ENCODE data around the gene TNFRSF12A. TPM values are rescaled to one million over a fixed set of nuclear protein-coding genes. Genes with fewer than 3 reads are reported as not detected.

TNFRSF12A gene
- total RNA-seq, 2 experiments from 2014 or later, result 1.8 to 1.9 TPM

- H3K9me3 Mint-ChIP-seq, result no peaks in the 10 kb centered on the region
- no peak for TF ChIP-seq CTCF (IDR thresholded peaks at IDR 0.05)
- no peaks in the 10 kb centered on the region for H3K27me3 Mint-ChIP-seq
- H3K36me3 Mint-ChIP-seq (ENCODE audit: low read depth), result peaks cover 38% of the 10 kb centered on the region
- H3K4me1 Mint-ChIP-seq (ENCODE audit: low read depth), result peaks cover 86% of the 10 kb centered on the region
- no peaks in the 10 kb centered on the region for H3K27me3 ChIP-seq (ENCODE audit: control insufficient read depth in 1 of 2, insufficient read depth in 2 of 2, low read length in 2 of 2)
- peak overlapping the region; percentile 88 for H3K27ac Mint-ChIP-seq
- H3K27ac ChIP-seq (ENCODE audit: low read depth in 1 of 2, low read length in 2 of 2), result peak overlapping the region in 1 of 2 donors; percentile 29
- H3K9me3 ChIP-seq (ENCODE audit: control insufficient read depth in 1 of 2, insufficient read depth in 1 of 2, low read length in 2 of 2), result no peaks in the 10 kb centered on the region
- CTCF ChIA-PET, result interaction anchor here (0.9 kb wide), 1 partner anchor 12 kb away, joined by 3 read pairs; no protein-coding TSS in a partner anchor
- peak overlapping the region; percentile 80 for H3K4me3 Mint-ChIP-seq
- peaks cover 31% of the 10 kb centered on the region for H3K36me3 ChIP-seq (ENCODE audit: insufficient read depth, low read length)
- POLR2A ChIA-PET, result interaction anchor here (1.1 to 2.4 kb wide), 4 partner anchors 12 to 63 kb away, joined by 3 to 14 read pairs (median 8); partner anchors contain the start of genes ZNF213 and ZSCAN10
- no peak for DNase-seq
- no peak for ATAC-seq (ENCODE audit: poor library complexity)
- intact Hi-C loops (cut with DNase I, micrococcal nuclease), result no loop called here
- no peak overlapping the region for H3K4me3 ChIP-seq (ENCODE audit: low read length)
- peaks cover 97% of the 10 kb centered on the region for H3K4me1 ChIP-seq (ENCODE audit: insufficient read depth, low read length)
Measured at GRCh38 chr16:3071655-3072054, 51.5 kb downstream of the TNFRSF12A start.

Other genes starting within 250 kb of the TNFRSF12A start
- gene ELOB, start 243.1 kb upstream of the TNFRSF12A start, total RNA-seq, result 100 to 1,000 TPM; 102 to 103 TPM
- not detected for gene PRSS33, start 232.8 kb upstream of the TNFRSF12A start, total RNA-seq
- gene PRSS41, start 221.9 kb upstream of the TNFRSF12A start, total RNA-seq, result not detected
- not detected for gene PRSS21, start 203.1 kb upstream of the TNFRSF12A start, total RNA-seq
- not detected for gene ZG16B, start 190.1 kb upstream of the TNFRSF12A start, total RNA-seq
- 1 to 10 TPM in 1 of 2 experiments, under 1 TPM in 1; 0.93 to 1.1 TPM for gene PRSS22, start 162.2 kb upstream of the TNFRSF12A start, total RNA-seq
- gene FLYWCH2, start 137.2 kb upstream of the TNFRSF12A start, total RNA-seq, result 1 to 10 TPM; 7.8 to 8.1 TPM
- gene FLYWCH1, start 108.4 kb upstream of the TNFRSF12A start, total RNA-seq, result 10 to 100 TPM; 84.8 to 97.0 TPM
- gene KREMEN2, start 56.1 kb upstream of the TNFRSF12A start, total RNA-seq, result not detected
- under 1 TPM; 0.39 to 0.44 TPM for gene PAQR4, start 51.0 kb upstream of the TNFRSF12A start, total RNA-seq
- under 1 TPM; 0.47 to 0.60 TPM for gene PKMYT1, start 39.9 kb upstream of the TNFRSF12A start, total RNA-seq
- gene CLDN9, start 7.4 kb upstream of the TNFRSF12A start, total RNA-seq, result not detected
- not detected for gene CLDN6, start 2.2 kb upstream of the TNFRSF12A start, total RNA-seq
- 10 to 100 TPM in 1 of 2 experiments, 1 to 10 TPM in 1; 8.9 to 11.0 TPM for gene HCFC1R1, start 3.6 kb downstream of the TNFRSF12A start, total RNA-seq
- 10 to 100 TPM; 12.0 to 12.9 TPM for gene THOC6, start 3.7 kb downstream of the TNFRSF12A start, total RNA-seq
- not detected for gene BICDL2, start 16.6 kb downstream of the TNFRSF12A start, total RNA-seq
- under 1 TPM; 0.42 to 0.80 TPM for gene MMP25, start 26.2 kb downstream of the TNFRSF12A start, total RNA-seq
- 100 to 1,000 TPM; 378 to 383 TPM for gene IL32, start 45.3 kb downstream of the TNFRSF12A start, total RNA-seq
- gene ZSCAN10, start 78.9 kb downstream of the TNFRSF12A start, total RNA-seq, result under 1 TPM; 0.36 to 0.56 TPM
- not detected for gene ZNF205, start 92.2 kb downstream of the TNFRSF12A start, total RNA-seq
- 1 to 10 TPM; 1.6 to 2.2 TPM for gene ZNF213, start 114.7 kb downstream of the TNFRSF12A start, total RNA-seq
- gene OR1F1, start 167.8 kb downstream of the TNFRSF12A start, total RNA-seq, result not detected
- 1 to 10 TPM; 7.0 to 7.2 TPM for gene ZNF200, start 214.8 kb downstream of the TNFRSF12A start, total RNA-seq
- gene MEFV, start 236.3 kb downstream of the TNFRSF12A start, total RNA-seq, result under 1 TPM; 0.60 to 0.73 TPM